ENCODE measurements around the gene MYBPH. TPM values are rescaled to one million over a fixed set of nuclear protein-coding genes. Genes with fewer than 3 reads are reported as not detected.

MYBPH gene
- total RNA-seq, 1 donor from 2014 or later: not detected

DNA sequence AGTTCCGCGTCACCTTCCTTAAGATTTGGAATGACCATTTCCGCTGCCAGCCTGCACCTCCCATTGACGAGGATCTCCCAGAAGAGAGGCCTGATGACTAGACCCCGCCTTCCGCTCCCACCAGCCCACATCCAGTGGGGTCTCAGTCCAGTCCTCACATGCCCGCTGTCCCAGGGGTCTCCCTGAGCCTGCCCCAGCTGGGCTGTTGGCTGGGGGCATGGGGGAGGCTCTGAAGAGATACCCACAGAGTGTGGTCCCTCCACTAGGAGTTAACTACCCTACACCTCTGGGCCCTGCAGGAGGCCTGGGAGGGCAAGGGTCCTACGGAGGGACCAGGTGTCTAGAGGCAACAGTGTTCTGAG is 9.8 kb downstream of the MYBPH start:
- no peak for DNase-seq (ENCODE audit: low spot score, unreplicated experiment)
- H3K36me3 Mint-ChIP-seq (ENCODE audit: insufficient read depth): no peaks in the 10 kb centered on the region
- peaks cover 56% of the 10 kb centered on the region for H3K27me3 Mint-ChIP-seq
- no peak overlapping the region for H3K4me3 Mint-ChIP-seq (ENCODE audit: low read depth)
- H3K27ac Mint-ChIP-seq: no peak overlapping the region
- no peaks in the 10 kb centered on the region for H3K9me3 Mint-ChIP-seq (ENCODE audit: low read depth)
- H3K4me1 Mint-ChIP-seq (ENCODE audit: low read depth): no peaks in the 10 kb centered on the region
- TF ChIP-seq, protein P1, sequence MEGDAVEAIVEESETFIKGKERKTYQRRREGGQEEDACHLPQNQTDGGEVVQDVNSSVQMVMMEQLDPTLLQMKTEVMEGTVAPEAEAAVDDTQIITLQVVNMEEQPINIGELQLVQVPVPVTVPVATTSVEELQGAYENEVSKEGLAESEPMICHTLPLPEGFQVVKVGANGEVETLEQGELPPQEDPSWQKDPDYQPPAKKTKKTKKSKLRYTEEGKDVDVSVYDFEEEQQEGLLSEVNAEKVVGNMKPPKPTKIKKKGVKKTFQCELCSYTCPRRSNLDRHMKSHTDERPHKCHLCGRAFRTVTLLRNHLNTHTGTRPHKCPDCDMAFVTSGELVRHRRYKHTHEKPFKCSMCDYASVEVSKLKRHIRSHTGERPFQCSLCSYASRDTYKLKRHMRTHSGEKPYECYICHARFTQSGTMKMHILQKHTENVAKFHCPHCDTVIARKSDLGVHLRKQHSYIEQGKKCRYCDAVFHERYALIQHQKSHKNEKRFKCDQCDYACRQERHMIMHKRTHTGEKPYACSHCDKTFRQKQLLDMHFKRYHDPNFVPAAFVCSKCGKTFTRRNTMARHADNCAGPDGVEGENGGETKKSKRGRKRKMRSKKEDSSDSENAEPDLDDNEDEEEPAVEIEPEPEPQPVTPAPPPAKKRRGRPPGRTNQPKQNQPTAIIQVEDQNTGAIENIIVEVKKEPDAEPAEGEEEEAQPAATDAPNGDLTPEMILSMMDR (IDR thresholded peaks at IDR 0.05; ENCODE audit: unreplicated experiment): no peak

DNA sequence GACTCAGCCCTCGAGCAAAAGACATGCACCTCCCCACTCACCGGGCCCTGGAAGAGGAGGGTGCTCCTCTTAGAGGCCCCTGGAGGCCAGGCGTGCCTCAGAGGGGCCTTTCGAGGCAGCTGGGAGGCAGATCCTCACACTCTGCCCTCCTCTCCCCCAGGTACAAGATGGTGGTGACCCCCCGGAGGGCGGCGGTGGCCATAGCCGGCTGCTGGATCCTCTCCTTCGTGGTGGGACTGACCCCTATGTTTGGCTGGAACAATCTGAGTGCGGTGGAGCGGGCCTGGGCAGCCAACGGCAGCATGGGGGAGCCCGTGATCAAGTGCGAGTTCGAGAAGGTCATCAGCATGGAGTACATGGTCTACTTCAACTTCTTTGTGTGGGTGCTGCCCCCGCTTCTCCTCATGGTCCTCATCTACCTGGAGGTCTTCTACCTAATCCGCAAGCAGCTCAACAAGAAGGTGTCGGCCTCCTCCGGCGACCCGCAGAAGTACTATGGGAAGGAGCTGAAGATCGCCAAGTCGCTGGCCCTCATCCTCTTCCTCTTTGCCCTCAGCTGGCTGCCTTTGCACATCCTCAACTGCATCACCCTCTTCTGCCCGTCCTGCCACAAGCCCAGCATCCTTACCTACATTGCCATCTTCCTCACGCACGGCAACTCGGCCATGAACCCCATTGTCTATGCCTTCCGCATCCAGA is 10.4 kb downstream of the MYBPH start:
- Mint-ChIP-seq H3K4me1 (ENCODE audit: low read depth) (no peaks in the 10 kb centered on the region), H3K27ac (no peak overlapping the region), H3K4me3 (ENCODE audit: low read depth) (no peak overlapping the region), H3K9me3 (ENCODE audit: low read depth) (no peaks in the 10 kb centered on the region), H3K36me3 (ENCODE audit: insufficient read depth) (no peaks in the 10 kb centered on the region), H3K27me3 (peaks cover 57% of the 10 kb centered on the region)
- DNase-seq (ENCODE audit: low spot score, unreplicated experiment): no peak
- TF ChIP-seq, protein P1 (IDR thresholded peaks at IDR 0.05; ENCODE audit: unreplicated experiment): no peak

DNA sequence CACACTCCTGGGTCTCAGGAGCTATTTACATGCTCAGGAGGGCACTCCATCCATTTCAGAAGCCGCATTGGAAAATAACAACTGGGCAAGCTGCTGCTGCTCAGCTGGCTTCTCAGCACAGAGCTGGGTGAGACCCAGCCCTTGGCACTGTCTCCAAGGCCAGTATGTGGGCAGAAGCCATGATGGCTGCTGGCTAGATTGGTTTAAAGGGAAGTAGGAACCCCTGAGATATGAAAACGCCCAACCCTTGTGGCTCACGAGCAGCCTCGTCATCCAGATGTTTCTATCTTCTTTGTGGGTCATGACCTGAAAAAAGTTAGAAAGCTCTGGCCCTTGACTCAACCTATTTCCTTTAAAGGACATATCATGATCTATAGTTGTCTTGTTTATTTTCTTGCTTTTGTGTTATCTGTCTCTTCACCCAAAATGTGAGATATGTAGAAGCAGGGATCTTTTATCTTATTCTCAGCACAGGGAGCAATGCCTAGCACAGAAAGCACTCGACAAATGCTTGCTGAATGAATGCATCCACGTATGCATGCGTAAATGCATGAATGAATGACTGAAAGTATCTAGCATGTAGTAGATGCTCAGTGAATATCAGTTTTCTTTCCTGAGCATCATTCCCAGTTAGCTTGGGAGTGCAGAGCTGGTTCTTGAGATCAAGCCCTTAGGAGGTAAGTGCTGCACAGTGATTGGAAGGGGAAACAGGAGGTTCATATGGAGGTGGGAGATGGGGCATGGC is 11.6 kb downstream of the MYBPH start:
- TF ChIP-seq, protein P1 (IDR thresholded peaks at IDR 0.05; ENCODE audit: unreplicated experiment): no peak
- peaks cover 53% of the 10 kb centered on the region for H3K27me3 Mint-ChIP-seq
- DNase-seq (ENCODE audit: low spot score, unreplicated experiment): no peak
- no peaks in the 10 kb centered on the region for H3K36me3 Mint-ChIP-seq (ENCODE audit: insufficient read depth)
- no peaks in the 10 kb centered on the region for H3K9me3 Mint-ChIP-seq (ENCODE audit: low read depth)
- no peak overlapping the region for H3K27ac Mint-ChIP-seq
- no peak overlapping the region for H3K4me3 Mint-ChIP-seq (ENCODE audit: low read depth)
- H3K4me1 Mint-ChIP-seq (ENCODE audit: low read depth): no peaks in the 10 kb centered on the region

DNA sequence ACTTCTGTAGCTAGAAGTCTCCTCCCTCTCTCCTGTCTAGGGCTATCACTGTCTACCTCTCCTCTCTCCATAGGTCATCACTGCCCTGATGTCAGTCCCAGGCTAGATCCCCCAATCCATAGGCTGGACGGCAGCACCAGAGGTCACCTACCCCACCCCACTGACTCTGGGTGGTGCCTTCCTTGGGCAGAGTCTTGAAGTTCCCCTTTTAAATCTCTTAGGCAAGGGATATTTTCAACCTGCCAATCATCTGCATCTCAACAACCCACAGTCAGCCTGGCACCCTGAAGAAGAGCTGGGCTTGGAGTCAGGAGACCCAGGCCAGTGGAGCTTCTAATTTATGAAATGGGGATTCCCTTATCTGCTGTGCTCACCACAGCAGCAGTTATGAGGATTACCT is 13.2 kb downstream of the MYBPH start:
- H3K27ac Mint-ChIP-seq: peak overlapping the region; percentile 31

DNA sequence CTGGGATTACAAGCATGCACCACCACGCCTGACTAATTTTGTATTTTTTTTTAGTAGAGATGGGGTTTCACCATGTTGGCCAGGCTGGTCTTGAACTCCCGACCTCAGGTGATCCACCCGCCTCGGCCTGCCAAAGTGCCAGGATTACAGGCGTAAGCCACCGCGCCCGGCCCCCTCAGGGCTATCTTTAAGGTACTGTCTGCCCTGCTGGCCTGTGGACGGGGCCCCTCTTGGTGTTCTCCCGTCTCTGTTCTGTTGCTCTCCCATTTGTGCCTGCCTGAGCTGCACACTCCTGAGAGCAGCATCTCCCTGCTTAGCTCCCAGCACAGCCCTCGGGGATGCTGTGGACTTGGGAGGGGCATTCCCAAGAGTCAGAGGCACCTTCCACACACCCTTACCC is 13.9 kb downstream of the MYBPH start:
- Mint-ChIP-seq H3K4me3 (ENCODE audit: low read depth) (no peak overlapping the region), H3K4me1 (ENCODE audit: low read depth) (no peaks in the 10 kb centered on the region), H3K36me3 (ENCODE audit: insufficient read depth) (no peaks in the 10 kb centered on the region), H3K9me3 (ENCODE audit: low read depth) (no peaks in the 10 kb centered on the region), H3K27ac (no peak overlapping the region), H3K27me3 (peaks cover 59% of the 10 kb centered on the region)
- no peak for DNase-seq (ENCODE audit: low spot score, unreplicated experiment)
- TF ChIP-seq, protein P1 (IDR thresholded peaks at IDR 0.05; ENCODE audit: unreplicated experiment): no peak

More for the DNA sequence above, 13.2 kb downstream of the MYBPH start:
- Mint-ChIP-seq H3K36me3 (ENCODE audit: insufficient read depth) (no peaks in the 10 kb centered on the region), H3K4me1 (ENCODE audit: low read depth) (no peaks in the 10 kb centered on the region), H3K27me3 (peaks cover 57% of the 10 kb centered on the region), H3K9me3 (ENCODE audit: low read depth) (no peaks in the 10 kb centered on the region), H3K4me3 (ENCODE audit: low read depth) (no peak overlapping the region)
- TF ChIP-seq, protein P1 (IDR thresholded peaks at IDR 0.05; ENCODE audit: unreplicated experiment): no peak
- DNase-seq (ENCODE audit: low spot score, unreplicated experiment): no peak
